GM21423 (cell line): ENCODE results near the gene WDR3.
"Not testable (repeated sequence)": the region's sequence is repeated elsewhere in the genome, so short reads cannot be mapped to it uniquely, and the experiment has no call there.

ENCODE experiments used
- ATAC-seq: cut with Tn5 transposase; IDR thresholded peaks from one replicate; pipeline ENCODE4 v1.9.1; 2021; ENCODE audit warnings: mild to moderate bottlenecking, moderate library complexity; ENCODE audit not compliant: unreplicated experiment

The WDR3 gene

DNA sequence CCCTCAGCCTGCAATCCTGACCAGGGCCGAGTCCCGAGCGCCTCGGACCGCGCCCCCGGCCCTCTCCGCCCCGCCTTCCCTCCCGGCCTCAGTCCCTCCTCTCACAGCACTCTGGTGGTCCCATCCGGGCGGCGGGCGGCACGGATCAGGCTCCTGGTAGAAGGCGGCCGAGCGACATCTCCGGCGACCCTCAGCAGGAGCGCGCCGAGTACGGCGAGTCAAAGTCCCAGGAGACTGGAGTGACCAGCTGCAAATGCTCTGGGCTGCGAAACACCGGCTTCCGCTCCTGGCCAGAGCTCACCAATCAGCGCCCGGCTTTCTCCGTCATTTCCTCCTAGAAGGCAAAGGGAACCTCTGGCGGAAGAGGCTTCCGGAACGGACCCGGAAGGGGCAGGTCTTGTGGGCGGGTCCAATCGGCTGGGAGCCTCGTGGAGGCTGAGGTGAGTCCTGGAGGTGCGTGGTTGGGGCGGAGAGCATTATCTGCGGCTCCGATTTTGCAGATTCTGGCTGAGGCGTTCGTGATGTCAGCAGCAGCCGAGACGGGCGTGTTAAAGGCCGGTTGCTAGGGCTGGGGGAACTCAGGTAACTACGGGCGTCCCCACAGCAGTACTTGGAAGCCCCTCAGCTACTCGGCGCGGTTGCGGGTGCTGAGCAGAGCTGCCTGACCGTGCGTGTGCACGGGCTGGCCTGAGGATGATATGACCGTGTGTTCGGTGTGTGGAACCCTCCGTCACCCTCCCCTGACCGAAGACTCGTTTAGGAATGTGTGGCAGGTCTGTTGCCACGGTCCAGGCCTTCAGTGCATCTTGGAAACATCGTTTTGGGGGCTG lies at the start of gene WDR3, which contains the start of gene GDAP2:
WDR3 (plus strand) TSS at position 397 of the 830 bp plus-strand sequence. CDS start 3,581 bp downstream, outside the sequence.
GDAP2 (minus strand) TSS at position 279 of the 830 bp plus-strand sequence. CDS start 9,264 bp downstream, outside the sequence.
- ATAC-seq: peak; percentile 94

DNA sequence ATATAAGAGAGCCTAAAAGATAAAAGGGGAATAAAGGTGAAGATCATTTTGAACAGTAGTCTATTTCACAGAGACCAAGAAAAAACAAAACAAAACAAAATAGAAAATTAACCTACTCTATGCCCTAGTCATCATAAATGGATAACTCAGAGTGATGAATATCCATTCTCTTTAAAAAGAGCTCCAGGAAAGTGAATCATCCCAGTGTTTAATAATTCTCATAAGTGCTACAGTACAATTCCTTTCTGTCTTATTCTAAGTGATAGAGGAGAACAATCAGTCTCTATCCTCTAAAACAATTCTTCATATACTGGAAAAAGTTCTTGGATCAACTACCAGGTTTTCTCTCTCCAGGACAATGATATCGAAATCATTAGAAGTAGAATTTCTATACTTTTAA lies 45.9 kb upstream of the WDR3 start:
- ATAC-seq: no peak

GRCh38 chr1:117886101-117886795 lies 43.3 kb upstream of the WDR3 start:
- no peak for ATAC-seq

DNA sequence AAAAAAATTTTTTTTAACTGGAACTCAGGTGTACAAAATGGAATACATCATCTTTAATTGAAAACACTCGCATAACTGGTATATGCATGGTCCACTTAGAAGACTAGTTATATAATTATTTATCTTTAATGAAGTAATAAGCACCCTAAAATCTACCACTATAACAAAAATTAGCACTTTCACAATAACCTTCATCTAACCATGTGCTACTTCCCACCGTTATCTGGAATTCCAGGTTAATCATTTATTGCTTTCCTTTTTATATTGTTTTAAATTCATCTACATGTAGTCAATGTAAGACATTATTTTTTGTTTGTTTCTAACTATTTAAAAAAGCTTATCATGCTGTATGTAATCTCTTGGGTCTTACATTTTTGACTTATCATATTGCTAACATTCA lies 39.1 kb upstream of the WDR3 start:
- no peak for ATAC-seq

GRCh38 chr1:117892512-117892911 lies 37.0 kb upstream of the WDR3 start:
- ATAC-seq: peak; percentile 64

- ATAC-seq: no peak
Observed at GRCh38 chr1:117894078-117894477, 35.5 kb upstream of the WDR3 start.

GRCh38 chr1:117895482-117896114 lies 33.9 kb upstream of the WDR3 start:
- peak; percentile 66 for ATAC-seq

- no peak for ATAC-seq
Observed at GRCh38 chr1:117897551-117897950, 32.0 kb upstream of the WDR3 start.

GRCh38 chr1:117899801-117900200 lies 29.7 kb upstream of the WDR3 start:
- no peak for ATAC-seq

DNA sequence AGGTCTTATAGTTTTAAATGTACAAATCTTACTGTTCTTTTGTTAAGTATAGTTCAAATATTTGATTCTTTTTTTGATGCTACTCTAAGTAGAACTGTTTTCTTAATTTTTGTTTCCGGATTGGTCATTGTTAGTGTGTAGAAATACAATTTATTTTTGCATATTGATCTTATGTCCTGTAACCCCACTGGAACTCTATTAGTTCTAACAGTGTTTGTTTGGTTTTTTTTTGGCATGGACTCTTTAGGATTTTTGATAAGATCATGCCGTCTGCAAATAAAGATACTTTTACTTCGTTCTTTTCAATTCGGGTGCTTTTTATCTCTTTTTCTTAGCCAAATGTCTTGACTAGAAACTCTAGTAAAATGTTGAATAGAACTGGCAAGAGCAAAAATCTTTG lies 26.6 kb upstream of the WDR3 start:
- no peak for ATAC-seq

GRCh38 chr1:117904485-117904884 lies 25.1 kb upstream of the WDR3 start:
- no peak for ATAC-seq

DNA sequence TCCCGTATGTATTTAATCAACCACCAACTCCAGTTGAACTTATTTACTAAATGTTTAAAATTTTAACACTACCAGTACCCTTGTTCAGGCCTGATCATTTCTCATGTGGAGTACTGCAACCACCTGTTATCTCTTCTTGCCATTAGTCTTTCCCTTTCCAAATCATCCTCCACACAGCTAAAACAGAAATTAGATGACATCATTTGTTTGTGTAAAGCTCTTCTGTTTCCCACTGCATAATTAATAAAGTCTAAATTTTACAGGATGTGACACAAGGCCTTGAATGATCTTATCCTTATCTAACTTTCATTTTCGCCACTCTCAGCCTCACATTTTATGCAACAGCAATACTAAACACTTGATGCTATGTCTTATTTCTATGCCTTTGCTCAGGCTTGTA lies 24.5 kb upstream of the WDR3 start:
- no peak for ATAC-seq

DNA sequence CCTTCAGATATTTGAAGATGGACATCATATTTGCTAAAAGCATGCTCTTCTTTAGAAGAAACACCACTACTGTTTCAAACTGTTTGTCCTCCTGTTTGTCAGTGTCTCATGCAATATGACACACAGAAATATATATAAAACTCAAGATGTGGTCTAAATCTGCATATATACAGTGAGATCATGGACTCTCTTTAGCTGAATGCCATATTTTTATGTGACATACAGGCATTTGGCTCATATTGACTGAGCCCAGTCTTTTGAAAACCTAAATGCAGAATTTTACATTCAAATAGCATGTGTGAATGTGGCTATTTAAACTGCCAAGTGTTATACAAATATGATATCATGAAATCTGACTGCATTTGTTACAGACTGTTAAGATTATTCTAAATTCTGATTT lies 18.5 kb upstream of the WDR3 start:
- ATAC-seq: no peak

- no peak for ATAC-seq
Observed at GRCh38 chr1:117919376-117919775, 10.2 kb upstream of the WDR3 start.

GRCh38 chr1:117921991-117922390 lies 7.5 kb upstream of the WDR3 start:
- ATAC-seq: no peak

- ATAC-seq: not testable (repeated sequence)
Observed at GRCh38 chr1:117922717-117923116, 6.8 kb upstream of the WDR3 start.

GRCh38 chr1:117925981-117926380 lies 3.6 kb upstream of the WDR3 start:
- no peak for ATAC-seq

- peak; percentile 40 for ATAC-seq
Observed at GRCh38 chr1:117928881-117929342, 627 bp upstream of the WDR3 start.

GRCh38 chr1:117930173-117930447 lies 571 bp downstream of the WDR3 start:
- ATAC-seq: no peak

DNA sequence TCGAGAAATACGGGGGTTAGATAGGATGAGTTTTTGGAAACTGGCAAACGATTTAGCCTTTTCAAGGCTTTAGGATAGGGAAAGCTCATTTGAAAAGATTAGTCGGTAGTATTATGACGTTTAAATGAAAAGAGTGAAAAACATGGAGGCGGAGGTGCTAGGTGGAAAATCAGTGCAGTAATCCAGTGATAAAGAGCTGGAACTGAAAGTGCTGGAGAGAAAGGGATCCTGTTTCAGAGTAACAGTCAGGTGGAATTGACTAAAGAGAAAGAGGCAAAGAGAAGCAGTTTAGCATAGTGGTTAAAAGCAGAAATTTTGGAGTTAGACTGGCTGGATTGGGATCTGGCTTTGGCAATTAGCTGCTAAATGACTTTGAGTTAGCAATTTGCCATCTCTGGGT lies 945 bp downstream of the WDR3 start:
- no peak for ATAC-seq

GRCh38 chr1:117932576-117932975 lies 3.0 kb downstream of the WDR3 start:
- ATAC-seq: no peak

- no peak for ATAC-seq
Observed at GRCh38 chr1:117933769-117934168, 4.2 kb downstream of the WDR3 start.
